ENCODE measurements around the gene PLCD4. TPM values are rescaled to one million over a fixed set of nuclear protein-coding genes. Genes with fewer than 3 reads are reported as not detected.

Gene PLCD4
- total RNA-seq, 2 donors from 2014 or later: 0.85 to 0.91 TPM

GRCh38 chr2:218662377-218662776 is 54.7 kb downstream of the PLCD4 start:
- no peak overlapping the region for H3K4me3 Mint-ChIP-seq

GRCh38 chr2:218662827-218663226 is 55.1 kb downstream of the PLCD4 start:
- Mint-ChIP-seq H3K27me3 (no peaks in the 10 kb centered on the region), H3K36me3 (ENCODE audit: low read depth) (peaks cover 5% of the 10 kb centered on the region), H3K4me3 (no peak overlapping the region), H3K4me1 (peaks cover 26% of the 10 kb centered on the region), H3K27ac (no peak overlapping the region)
- DNase-seq (no peak), ATAC-seq (no peak)
- no peaks in the 10 kb centered on the region for H3K9me3 ChIP-seq (ENCODE audit: control insufficient read depth, low read length, poor library complexity, severe bottlenecking)

More at GRCh38 chr2:218662377-218662776, 54.7 kb downstream of the PLCD4 start:
- Mint-ChIP-seq H3K4me1 (peaks cover 29% of the 10 kb centered on the region), H3K27me3 (no peaks in the 10 kb centered on the region), H3K36me3 (ENCODE audit: low read depth) (peaks cover 5% of the 10 kb centered on the region), H3K27ac (no peak overlapping the region)
- no peaks in the 10 kb centered on the region for H3K9me3 ChIP-seq (ENCODE audit: control insufficient read depth, low read length, poor library complexity, severe bottlenecking)
- ATAC-seq: no peak
- no peak for DNase-seq

GRCh38 chr2:218663901-218664300 is 56.2 kb downstream of the PLCD4 start:
- no peak overlapping the region for H3K27ac Mint-ChIP-seq

GRCh38 chr2:218664653-218665052 is 57.0 kb downstream of the PLCD4 start:
- DNase-seq (no peak), ATAC-seq (no peak)
- peak overlapping the region; percentile 54 for H3K27ac Mint-ChIP-seq
- no peaks in the 10 kb centered on the region for H3K9me3 ChIP-seq (ENCODE audit: control insufficient read depth, low read length, poor library complexity, severe bottlenecking)
- H3K4me1 Mint-ChIP-seq: peaks cover 9% of the 10 kb centered on the region
- H3K36me3 Mint-ChIP-seq (ENCODE audit: low read depth): peaks cover 2% of the 10 kb centered on the region
- H3K27me3 Mint-ChIP-seq: no peaks in the 10 kb centered on the region
- H3K4me3 Mint-ChIP-seq: no peak overlapping the region

More at GRCh38 chr2:218663901-218664300, 56.2 kb downstream of the PLCD4 start:
- no peak overlapping the region for H3K4me3 Mint-ChIP-seq
- H3K36me3 Mint-ChIP-seq (ENCODE audit: low read depth): peaks cover 5% of the 10 kb centered on the region
- no peaks in the 10 kb centered on the region for H3K27me3 Mint-ChIP-seq
- H3K9me3 ChIP-seq (ENCODE audit: control insufficient read depth, low read length, poor library complexity, severe bottlenecking): no peaks in the 10 kb centered on the region
- DNase-seq: no peak
- H3K4me1 Mint-ChIP-seq: peaks cover 16% of the 10 kb centered on the region
- ATAC-seq: no peak

GRCh38 chr2:218671097-218671653 is 63.5 kb downstream of the PLCD4 start:
- Mint-ChIP-seq H3K27ac (peak overlapping the region; percentile 99), H3K4me3 (peak overlapping the region; percentile 99), H3K4me1 (peaks cover 15% of the 10 kb centered on the region), H3K27me3 (no peaks in the 10 kb centered on the region), H3K36me3 (ENCODE audit: low read depth) (no peaks in the 10 kb centered on the region)
- H3K9me3 ChIP-seq (ENCODE audit: control insufficient read depth, low read length, poor library complexity, severe bottlenecking): no peaks in the 10 kb centered on the region
- DNase-seq (no peak), ATAC-seq (no peak)

- no peaks in the 10 kb centered on the region for H3K36me3 Mint-ChIP-seq (ENCODE audit: low read depth)
- peaks cover 15% of the 10 kb centered on the region for H3K4me1 Mint-ChIP-seq
Observed at GRCh38 chr2:218671654-218672566, 64.2 kb downstream of the PLCD4 start, which contains the start of the genes RNF25 and STK36. Gene RNF25, minus strand, starts transcription at chr2:218672002. Its CDS starts 32 bp downstream, at chr2:218671970. Gene STK36, plus strand, starts transcription at chr2:218672086. Its CDS starts 744 bp downstream, at chr2:218672830.

GRCh38 chr2:218679119-218679518 is 71.4 kb downstream of the PLCD4 start:
- ATAC-seq: peak; percentile 21
- Mint-ChIP-seq H3K27me3 (no peaks in the 10 kb centered on the region), H3K4me3 (no peak overlapping the region), H3K4me1 (no peaks in the 10 kb centered on the region), H3K36me3 (ENCODE audit: low read depth) (peaks cover 6% of the 10 kb centered on the region), H3K27ac (no peak overlapping the region)
- no peak for DNase-seq
- H3K9me3 ChIP-seq (ENCODE audit: control insufficient read depth, low read length, poor library complexity, severe bottlenecking): no peaks in the 10 kb centered on the region

More at GRCh38 chr2:218671654-218672566, 64.2 kb downstream of the PLCD4 start, which contains the start of the genes RNF25 and STK36:
- Mint-ChIP-seq H3K27me3 (no peaks in the 10 kb centered on the region), H3K27ac (peak within 1 kb of the TSS; percentile 99), H3K4me3 (peak within 1 kb of the TSS; percentile 99)
- H3K9me3 ChIP-seq (ENCODE audit: control insufficient read depth, low read length, poor library complexity, severe bottlenecking): no peaks in the 10 kb centered on the region
- peak; percentile 60 to 69 (median 69) for DNase-seq
- ATAC-seq: peak; percentile 96

- H3K36me3 Mint-ChIP-seq (ENCODE audit: low read depth): peaks cover 6% of the 10 kb centered on the region
- no peaks in the 10 kb centered on the region for H3K27me3 Mint-ChIP-seq
- H3K4me3 Mint-ChIP-seq: no peak overlapping the region
- no peaks in the 10 kb centered on the region for H3K9me3 ChIP-seq (ENCODE audit: control insufficient read depth, low read length, poor library complexity, severe bottlenecking)
- H3K27ac Mint-ChIP-seq: no peak overlapping the region
- DNase-seq: no peak
- ATAC-seq: no peak
- H3K4me1 Mint-ChIP-seq: no peaks in the 10 kb centered on the region
Observed at GRCh38 chr2:218680061-218680460, 72.4 kb downstream of the PLCD4 start.

Other genes starting within 250 kb of the PLCD4 start
- gene SLC11A1, start 225.6 kb upstream of the PLCD4 start, total RNA-seq: 10 to 100 TPM in 1 of 2 donors, 1 to 10 TPM in 1; 2.7 to 23.9 TPM
- gene CTDSP1, start 208.0 kb upstream of the PLCD4 start, total RNA-seq: 100 to 1,000 TPM; 109 to 132 TPM
- gene VIL1, start 188.8 kb upstream of the PLCD4 start, total RNA-seq: 1 to 10 TPM in 1 of 2 donors, under 1 TPM in 1; 0.32 to 6.2 TPM
- gene USP37, start 39.5 kb upstream of the PLCD4 start, total RNA-seq: 10 to 100 TPM; 18.7 to 27.7 TPM
- 10 to 100 TPM; 72.8 to 74.4 TPM for gene CNOT9, start 39.1 kb upstream of the PLCD4 start, total RNA-seq
- gene ZNF142, start 51.7 kb downstream of the PLCD4 start, total RNA-seq: 10 to 100 TPM; 55.0 to 55.6 TPM
- 10 to 100 TPM; 24.1 to 31.8 TPM for gene BCS1L, start 51.8 kb downstream of the PLCD4 start, total RNA-seq
- 10 to 100 TPM; 13.4 to 18.3 TPM for gene RNF25, start 64.1 kb downstream of the PLCD4 start, total RNA-seq
- 10 to 100 TPM; 14.2 to 21.0 TPM for gene STK36, start 64.2 kb downstream of the PLCD4 start, total RNA-seq
- gene TTLL4, start 102.9 kb downstream of the PLCD4 start, total RNA-seq: 10 to 100 TPM; 21.1 to 21.2 TPM
- under 1 TPM; 0.39 to 0.52 TPM for gene CYP27A1, start 174.2 kb downstream of the PLCD4 start, total RNA-seq
- gene PRKAG3, start 223.9 kb downstream of the PLCD4 start, total RNA-seq: not detected

All from T-helper 17 cell (primary cell).